Common myeloid progenitor, CD34-positive (primary cell): ENCODE data around the gene FLAD1. TPM values are rescaled to one million over a fixed set of nuclear protein-coding genes. Genes with fewer than 3 reads are reported as not detected.

Experiments used
- CTCF ChIA-PET: fragments of 350-600 bp; sonication (Branson Sonifier 250); formaldehyde crosslinking; loops from one replicate; lab custom pipeline; 2021; ENCODE audit warnings: antibody characterized with exemption; lab: Charles Lee
- POLR2A ChIA-PET: fragments of 350-600 bp; sonication (Branson Sonifier 250); formaldehyde crosslinking; loops from one replicate; lab custom pipeline; 2021; ENCODE audit warnings: antibody characterized with exemption; lab: Charles Lee
- DNase-seq, 3 donors: peaks; one replicate each; pipeline versions ENCODE4 v3.0.0 to v3.0.0-alpha.2; 2013
- H3K27ac ChIP-seq, 2 experiments: 1 replicate in 1 of 2; 2 replicates in 1 of 2; pipeline ENCODE4 v1.7.0; 2013; ENCODE audit warnings: inconsistent platforms in 2 of 2, low read length in 2 of 2, mild to moderate bottlenecking in 2 of 2, low read depth in 1 of 2, moderate library complexity in 1 of 2; ENCODE audit not compliant: severe bottlenecking in 2 of 2, insufficient read depth in 1 of 2, poor library complexity in 1 of 2
- H3K27me3 ChIP-seq, 5 experiments: replicated peaks in 2 of 5; 1 replicate in 3 of 5; 2 replicates in 2 of 5; pipeline versions ENCODE4 v1.6.1 to v1.7.0; 2013; ENCODE audit warnings: low read length in 4 of 5, mild to moderate bottlenecking in 2 of 5, moderate library complexity in 2 of 5, inconsistent platforms in 1 of 5; ENCODE audit not compliant: insufficient read depth in 5 of 5, control insufficient read depth in 4 of 5
- H3K36me3 ChIP-seq, 4 experiments: 1 replicate in 2 of 4; 2 replicates in 2 of 4; pipeline versions ENCODE4 v1.6.1 to v1.7.0; 2013; ENCODE audit warnings: low read length in 3 of 4, control low read depth in 1 of 4, mild to moderate bottlenecking in 1 of 4; ENCODE audit not compliant: control insufficient read depth in 4 of 4, insufficient read depth in 4 of 4
- H3K4me1 ChIP-seq, 4 experiments: 1 replicate in 3 of 4; 2 replicates in 1 of 4; pipeline versions ENCODE4 v1.6.1 to v1.7.1; 2013; ENCODE audit warnings: low read length in 3 of 4, mild to moderate bottlenecking in 3 of 4, control low read depth in 1 of 4, inconsistent platforms in 1 of 4, moderate library complexity in 1 of 4; ENCODE audit not compliant: control insufficient read depth in 4 of 4, insufficient read depth in 4 of 4; ENCODE audit errors: control extremely low read depth in 1 of 4
- H3K4me3 ChIP-seq, 7 experiments: 1 replicate in 4 of 7; 2 replicates in 3 of 7; pipeline versions ENCODE4 v1.5.1 to v1.7.0; 2013; ENCODE audit warnings: mild to moderate bottlenecking in 7 of 7, low read length in 6 of 7, moderate library complexity in 6 of 7, inconsistent platforms in 2 of 7, low read depth in 2 of 7, control low read depth in 1 of 7; ENCODE audit not compliant: insufficient read depth in 4 of 7, control insufficient read depth in 1 of 7; ENCODE audit errors: extremely low read depth in 1 of 7
- H3K9me3 ChIP-seq, 5 experiments: 1 replicate in 4 of 5; 2 replicates in 1 of 5; pipeline versions ENCODE4 v1.6.1 to v1.7.1; 2013; ENCODE audit warnings: low read length in 4 of 5, mild to moderate bottlenecking in 2 of 5, inconsistent platforms in 1 of 5, low read depth in 1 of 5, moderate library complexity in 1 of 5; ENCODE audit not compliant: control insufficient read depth in 4 of 5, insufficient read depth in 2 of 5; ENCODE audit errors: control extremely low read depth in 1 of 5
- WGBS: methylation state at CpG from one replicate; pipeline ENCODE4 v1.1.5; 2013; ENCODE audit not compliant: insufficient coverage; 5-methylcytosine and 5-hydroxymethylcytosine counted together
- polyA plus RNA-seq: library from polyadenylated mRNA; unstranded; fragments of 120-200 nt; gene quantifications from one replicate; pipeline ENCODE4 v1.2.1, GENCODE V29; 2013

Gene FLAD1
- polyA plus RNA-seq, result 26.2 TPM

- Histone ChIP-seq H3K27me3 (no peaks in the 10 kb centered on the region), H3K36me3 (peaks cover 3 to 25% (median 11%) of the 10 kb centered on the region in 4 experiments), H3K9me3 (no peaks in the 10 kb centered on the region), H3K4me1 (peaks cover 13 to 28% (median 28%) of the 10 kb centered on the region in 4 experiments), H3K4me3 (peak within 1 kb of the TSS; percentile 70 to 99 (median 81)), H3K27ac (peak within 1 kb of the TSS; percentile 76 to 83)
- ChIA-PET CTCF (interaction anchor here (1.0 to 20.2 kb wide), 6 partner anchors 9 to 75 kb away, joined by 3 to 320 read pairs (median 6); partner anchors contain the start of genes CKS1B, LENEP, PBXIP1 and PMVK), POLR2A (interaction anchor here (0.6 to 1.0 kb wide), 3 partner anchors 9 to 12 kb away, joined by 3 to 4 read pairs (median 3); partner anchors contain the start of gene SHC1)
- WGBS, result 1% methylated on average over 26 of the region's 26 CpGs
- DNase-seq, result peak; percentile 99 to 100 (median 99)
Measured at GRCh38 chr1:154982897-154983648, at the start of gene FLAD1. Gene FLAD1, plus strand, starts transcription at chr1:154983344. Its CDS starts 351 bp downstream, at chr1:154983695.

GRCh38 chr1:154934358-154934948, 48.7 kb upstream of the FLAD1 start:
- POLR2A ChIA-PET, result no interaction called here
- H3K4me3 ChIP-seq, result no peak overlapping the region
- CTCF ChIA-PET, result interaction anchor here (0.9 to 1.9 kb wide), 2 partner anchors 10 kb away, joined by 3 to 6 read pairs; no protein-coding TSS in a partner anchor
- no peak for DNase-seq
- H3K9me3 ChIP-seq, result no peaks in the 10 kb centered on the region
- H3K4me1 ChIP-seq, result peaks cover 8 to 44% (median 33%) of the 10 kb centered on the region in 4 experiments
- no peak overlapping the region for H3K27ac ChIP-seq
- no peaks in the 10 kb centered on the region for H3K27me3 ChIP-seq
- 82% methylated on average over 3 of the region's 5 CpGs for WGBS
- peaks cover 3 to 14% (median 9%) of the 10 kb centered on the region in 4 experiments for H3K36me3 ChIP-seq

- POLR2A ChIA-PET, result interaction anchor here (1.2 to 2.4 kb wide), 4 partner anchors 10 to 52 kb away, joined by 4 to 7 read pairs (median 6); partner anchors contain the start of genes PBXIP1 and PYGO2
- 57% methylated on average over 23 of the region's 27 CpGs for WGBS
- no peaks in the 10 kb centered on the region for H3K27me3 ChIP-seq
- H3K27ac ChIP-seq, result peak overlapping the region; percentile 99
- no peaks in the 10 kb centered on the region for H3K9me3 ChIP-seq
- H3K4me3 ChIP-seq, result peak overlapping the region; percentile 28 to 86 (median 80)
- CTCF ChIA-PET, result interaction anchor here (0.6 to 2.2 kb wide), 18 partner anchors 9 to 455 kb away, joined by 3 to 10 read pairs (median 4); partner anchors contain the start of gene FLAD1
- H3K36me3 ChIP-seq, result peaks cover under 1 to 9% (median 6%) of the 10 kb centered on the region in 4 experiments
- peaks cover 10 to 58% (median 47%) of the 10 kb centered on the region in 4 experiments for H3K4me1 ChIP-seq
- no peak for DNase-seq
Measured at GRCh38 chr1:154935749-154936554, 47.2 kb upstream of the FLAD1 start.

- peak within 1 kb of the TSS; percentile 99 for H3K27ac ChIP-seq
- ChIA-PET POLR2A (interaction anchor here (0.6 to 2.4 kb wide), 6 partner anchors 11 to 330 kb away, joined by 3 to 7 read pairs (median 4); partner anchors contain the start of genes PBXIP1 and PYGO2), CTCF (interaction anchor here (0.6 to 2.2 kb wide), 18 partner anchors 8 to 456 kb away, joined by 3 to 10 read pairs (median 4); partner anchors contain the start of gene FLAD1)
- H3K27me3 ChIP-seq, result no peaks in the 10 kb centered on the region
- H3K9me3 ChIP-seq, result no peaks in the 10 kb centered on the region
- peak; percentile 97 to 99 (median 99) for DNase-seq
- H3K36me3 ChIP-seq, result peaks cover 0 to 5% (median 4%) of the 10 kb centered on the region in 4 experiments
- peaks cover 12 to 61% (median 54%) of the 10 kb centered on the region in 4 experiments for H3K4me1 ChIP-seq
- WGBS, result under 1% methylated on average over 28 of the region's 45 CpGs
- peak within 1 kb of the TSS; percentile 44 to 86 (median 80) for H3K4me3 ChIP-seq
Measured at GRCh38 chr1:154936555-154937084, 46.5 kb upstream of the FLAD1 start, which contains the start of gene PMVK. Gene PMVK, minus strand, starts transcription at chr1:154936719. Its CDS starts 34 bp downstream, at chr1:154936685.

GRCh38 chr1:154937085-154937987, 45.8 kb upstream of the FLAD1 start:
- H3K9me3 ChIP-seq, result no peaks in the 10 kb centered on the region
- POLR2A ChIA-PET, result interaction anchor here (0.6 to 2.4 kb wide), 5 partner anchors 12 to 331 kb away, joined by 3 to 7 read pairs (median 5); partner anchors contain the start of gene PBXIP1
- peak overlapping the region; percentile 99 for H3K27ac ChIP-seq
- H3K36me3 ChIP-seq, result no peaks in the 10 kb centered on the region
- H3K27me3 ChIP-seq, result no peaks in the 10 kb centered on the region
- peaks cover 19 to 68% (median 61%) of the 10 kb centered on the region in 4 experiments for H3K4me1 ChIP-seq
- CTCF ChIA-PET, result interaction anchor here (0.8 to 2.2 kb wide), 17 partner anchors 7 to 377 kb away, joined by 3 to 10 read pairs (median 4); partner anchors contain the start of gene FLAD1
- WGBS, result 0% methylated on average over 26 of the region's 36 CpGs
- DNase-seq, result peak; percentile 97 to 99 (median 99)
- H3K4me3 ChIP-seq, result peak overlapping the region; percentile 44 to 86 (median 80)
